GM12891 (cell line): Measurements from ENCODE around the gene TMEM258.

ENCODE experiments used
- PAX5 ChIP-seq: IDR thresholded peaks from 2 replicates; pipeline ENCODE4 v1.6.1; 2011; ENCODE audit warnings: low read length, moderate library complexity, mild to moderate bottlenecking; ENCODE audit not compliant: insufficient read depth, severe bottlenecking
- POLR2A ChIP-seq: IDR thresholded peaks from 2 replicates; pipeline ENCODE4 v1.6.1; 2011; ENCODE audit warnings: low read depth, low read length, control low read depth
- POLR2AphosphoS5 ChIP-seq: IDR thresholded peaks from 2 replicates; pipeline ENCODE4 v1.6.1; 2011; ENCODE audit warnings: low read depth, low read length, control low read depth
- POU2F2 ChIP-seq: IDR thresholded peaks from 2 replicates; pipeline ENCODE4 v1.6.1; 2011; ENCODE audit warnings: low read depth, mild to moderate bottlenecking, control low read depth, low read length, moderate library complexity
- SPI1 ChIP-seq: IDR thresholded peaks from 2 replicates; pipeline ENCODE4 v1.6.1; 2011; ENCODE audit warnings: low read depth, low read length, control low read depth
- TAF1 ChIP-seq: IDR thresholded peaks from 2 replicates; pipeline ENCODE4 v1.6.1; 2011; ENCODE audit warnings: low read depth, low read length, control low read depth

GRCh38 chr11:61769169-61769920, 23.1 kb downstream of the TMEM258 start:
- TF ChIP-seq POLR2AphosphoS5 = no peak
- TF ChIP-seq TAF1 = no peak
- TF ChIP-seq POLR2A = no peak
- TF ChIP-seq SPI1 = no peak
- no peak for TF ChIP-seq PAX5
- no peak for TF ChIP-seq POU2F2
